Superior temporal gyrus (tissue), 1 donor: ENCODE measurements around the gene DRAXIN.

ENCODE experiments used
- DNase-seq: peaks from one replicate; pipeline ENCODE4 v3.0.0-alpha.2; 2016; ENCODE audit errors: extremely low spot score

Gene DRAXIN

GRCh38 chr1:11764115-11764514, 72.6 kb downstream of the DRAXIN start:
- no peak for DNase-seq

GRCh38 chr1:11764519-11764918, 73.0 kb downstream of the DRAXIN start:
- DNase-seq = no peak

DNA sequence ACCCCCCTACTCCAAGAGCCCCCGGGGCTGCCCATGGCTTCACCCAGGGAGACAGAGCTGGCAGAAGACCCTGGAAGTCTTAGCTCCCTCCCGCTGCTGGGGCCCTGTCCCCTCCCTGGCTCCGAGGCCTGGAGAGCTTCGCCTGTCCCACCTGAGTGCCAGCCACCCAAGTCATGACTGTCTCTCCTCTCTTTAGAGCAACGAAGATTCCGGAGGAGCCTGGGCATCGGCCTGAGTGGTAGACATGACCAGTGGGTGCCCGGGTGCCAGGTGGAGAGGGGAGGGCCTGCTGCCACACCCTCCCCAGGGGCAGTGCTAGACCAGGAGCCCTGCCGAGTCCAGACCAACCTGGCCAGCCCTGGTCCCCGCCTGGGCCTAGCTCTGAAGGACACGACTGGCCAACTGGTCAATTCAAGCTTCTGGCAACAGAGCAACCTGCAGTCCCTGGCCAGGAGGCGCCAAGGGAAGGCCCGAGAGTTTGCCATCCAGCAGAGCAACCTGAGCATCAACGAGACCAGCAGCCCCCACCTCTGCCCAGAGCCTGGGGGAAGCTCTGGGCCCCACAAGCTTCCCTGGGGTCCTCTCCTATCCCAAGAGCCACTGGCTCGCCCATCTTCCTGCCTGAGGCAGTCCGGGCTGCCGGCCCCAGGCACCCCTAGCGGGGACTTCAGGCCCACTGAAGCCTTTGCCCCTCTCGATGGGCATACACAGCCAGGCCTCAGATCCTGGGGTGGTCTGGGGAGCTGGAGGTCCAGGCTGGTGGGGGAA, 74.3 kb downstream of the DRAXIN start:
- DNase-seq = no peak

GRCh38 chr1:11766429-11766776, 74.9 kb downstream of the DRAXIN start:
- DNase-seq = no peak

- DNase-seq = no peak
Measured at GRCh38 chr1:11767922-11768704, 76.6 kb downstream of the DRAXIN start.

DNA sequence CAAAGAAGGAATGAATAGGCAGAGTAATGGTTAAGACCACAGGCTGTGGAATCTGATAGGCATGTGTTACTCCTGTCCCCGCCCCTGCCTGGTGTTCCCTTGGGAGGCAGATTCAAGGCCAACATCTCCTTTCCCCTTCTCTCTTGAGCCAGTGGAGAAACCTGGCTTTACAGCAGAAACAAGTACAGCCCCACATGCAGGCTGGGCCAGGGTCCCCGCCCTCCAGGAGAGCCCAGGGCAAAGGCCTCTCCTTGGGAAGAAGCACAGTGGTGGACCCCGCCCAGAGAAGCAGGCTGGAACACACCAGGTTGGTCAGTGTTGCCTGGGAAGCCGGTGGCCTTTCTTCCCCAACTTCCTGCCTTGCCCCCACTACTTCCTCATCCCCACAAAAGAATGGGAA, 77.3 kb downstream of the DRAXIN start:
- no peak for DNase-seq

GRCh38 chr1:11769274-11769673, 77.8 kb downstream of the DRAXIN start:
- no peak for DNase-seq

DNA sequence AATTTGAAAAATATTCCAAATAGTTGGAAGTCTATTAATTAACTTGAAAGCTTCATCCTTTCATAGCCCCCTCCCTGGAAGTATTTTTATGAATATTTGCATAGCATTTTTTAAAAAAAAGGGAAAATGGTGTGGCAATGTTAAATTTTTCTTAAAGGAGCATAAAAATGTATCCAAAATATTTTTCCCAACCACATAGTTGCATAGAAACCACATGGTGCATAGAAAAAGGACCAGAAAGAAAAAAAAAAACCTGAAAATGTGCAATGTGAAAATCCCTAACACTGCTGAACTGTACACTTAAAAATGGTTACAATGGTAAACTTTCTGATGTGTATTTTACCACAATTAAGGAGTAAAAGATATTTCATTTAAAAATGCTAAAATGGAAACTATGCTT, 78.5 kb downstream of the DRAXIN start:
- no peak for DNase-seq

DNA sequence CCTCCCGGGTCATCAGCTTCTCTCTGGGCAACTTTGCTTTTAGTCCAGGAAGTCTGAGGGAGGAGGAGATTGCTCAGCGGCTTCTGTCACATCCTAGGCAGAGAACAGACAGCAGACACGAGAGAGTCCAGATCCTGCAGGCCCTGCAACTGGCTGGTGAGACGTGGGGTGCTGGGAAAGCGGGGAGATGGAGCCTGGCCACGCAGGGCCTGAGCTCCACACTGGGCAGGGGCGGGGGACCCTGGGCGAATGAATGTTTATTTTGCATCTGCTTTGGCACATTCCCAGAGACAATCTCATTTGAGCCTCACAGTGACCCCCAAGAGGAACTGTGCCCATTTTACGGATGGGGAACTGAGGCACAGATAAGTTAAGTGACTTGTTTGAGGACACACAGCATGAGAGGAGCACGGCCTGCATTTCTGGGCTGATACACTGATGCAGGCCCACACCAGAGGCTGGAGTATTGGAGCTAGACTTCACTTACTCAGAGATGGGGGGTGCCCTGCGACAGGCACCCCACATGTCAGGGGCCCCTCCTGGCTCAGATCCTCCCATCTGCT, 80.1 kb downstream of the DRAXIN start:
- no peak for DNase-seq

DNA sequence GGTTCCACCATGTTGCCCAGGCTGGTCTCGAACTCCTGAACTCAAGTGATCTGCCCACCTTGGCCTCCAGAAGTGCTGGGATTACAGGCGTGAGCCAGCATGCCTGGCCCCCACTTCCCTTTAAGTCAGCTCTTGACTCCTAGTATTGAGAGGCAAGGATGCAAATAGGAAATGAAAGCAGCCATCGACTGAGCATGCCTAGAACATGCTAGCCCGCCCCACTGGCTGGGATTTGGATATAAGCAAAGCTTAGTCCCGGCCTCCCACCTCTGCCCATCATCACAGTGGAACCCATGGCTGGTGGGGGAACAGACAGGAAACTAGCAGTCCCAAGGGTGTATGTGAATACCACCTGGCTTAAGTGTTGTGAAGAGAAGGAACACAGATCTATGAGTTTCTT, 80.9 kb downstream of the DRAXIN start:
- no peak for DNase-seq

- DNase-seq = no peak
Measured at GRCh38 chr1:11774753-11775152, 83.2 kb downstream of the DRAXIN start.
